Upper lobe of left lung (tissue), 6 donors: Measurements from ENCODE around the gene PRICKLE2. TPM values are rescaled to one million over a fixed set of nuclear protein-coding genes. Genes with fewer than 3 reads are reported as not detected.
A peak's percentile ranks its signal among the peaks of the same experiment; 100 is the strongest.

Source experiments
- ATAC-seq, 2 donors: fragments of 200-7000 bp; cut with Tn5 transposase; one replicate each; pipeline ENCODE4 v1.9.1; 2022; ENCODE audit warnings: mild to moderate bottlenecking in 2 of 2, moderate library complexity in 2 of 2; ENCODE audit not compliant: low FRiP score in 2 of 2
- DNase-seq, 2 donors: peaks; one replicate each; pipeline ENCODE4 v3.0.0-alpha.2; 2019 to 2020
- H3K27ac ChIP-seq, 4 donors: fragments of 200-600 bp; sonication (generic); one replicate each; pipeline ENCODE4 v1.5.1; 2016 to 2019
- H3K27me3 ChIP-seq, 4 donors: fragments of 200-600 bp; sonication (generic); one replicate each; pipeline ENCODE4 v1.5.1; 2017 to 2019
- H3K36me3 ChIP-seq, 4 donors: fragments of 200-600 bp; sonication (generic); one replicate each; pipeline ENCODE4 v1.5.1; 2016 to 2019
- H3K4me1 ChIP-seq, 4 donors: fragments of 200-600 bp; sonication (generic); one replicate each; pipeline ENCODE4 v1.5.1; 2018 to 2019
- H3K4me3 ChIP-seq, 4 donors: fragments of 200-600 bp; sonication (generic); one replicate each; pipeline ENCODE4 v1.5.1; 2017 to 2019; ENCODE audit warnings: mild to moderate bottlenecking in 2 of 4, moderate library complexity in 1 of 4
- H3K9me3 ChIP-seq, 4 donors: fragments of 200-600 bp; sonication (generic); one replicate each; pipeline ENCODE4 v1.5.1; 2018 to 2019
- EP300 ChIP-seq, 4 donors: sonication (generic); formaldehyde crosslinking; IDR thresholded peaks; one replicate each; pipeline ENCODE4 v1.5.1; 2017; ENCODE audit warnings: antibody characterized with exemption in 4 of 4, control low read depth in 2 of 4
- POLR2A ChIP-seq, 4 donors: fragments of 450-650 bp; IDR thresholded peaks; one replicate each; pipeline ENCODE4 v1.5.1; 2016 to 2017; ENCODE audit warnings: antibody characterized with exemption in 4 of 4, mild to moderate bottlenecking in 2 of 4
- POLR2AphosphoS5 ChIP-seq, 2 donors: sonication (generic); formaldehyde crosslinking; IDR thresholded peaks; one replicate each; pipeline ENCODE4 v1.5.1; 2017; ENCODE audit warnings: antibody characterized with exemption in 2 of 2
- WGBS, 2 donors: methylation state at CpG; one replicate each; pipeline ENCODE4 v1.1.5; 2017 to 2018; 5-methylcytosine and 5-hydroxymethylcytosine counted together
- total RNA-seq, 6 donors: library from RNA; depleted of rRNA in 4 of 6; stranded (reverse); fragments of >200 nt in 4 of 6; gene quantifications; one replicate each; pipeline versions ENCODE4 v1.1.0 to v1.2.1, GENCODE V29; 2016 to 2021
- TF ChIP-seq, protein P1 (sequence below), 6 experiments: fragments of 450-650 bp in 4 of 6; fragments of 200-600 bp in 2 of 6; sonication (generic) in 2 of 6; IDR thresholded peaks; one replicate each; pipeline ENCODE4 v1.5.1; 2016 to 2019; ENCODE audit warnings: antibody characterized with exemption in 6 of 6
- donor health status: DM: no; HTN: no; CAD: no; lungs with moderate emphysema.
- donor health status: DM: no; HTN: yes; CAD: no; lungs with severe emphysema.

Gene PRICKLE2
- total RNA-seq, 6 donors from 2014 or later = 28.3 to 68.9 (median 36.3) TPM

DNA sequence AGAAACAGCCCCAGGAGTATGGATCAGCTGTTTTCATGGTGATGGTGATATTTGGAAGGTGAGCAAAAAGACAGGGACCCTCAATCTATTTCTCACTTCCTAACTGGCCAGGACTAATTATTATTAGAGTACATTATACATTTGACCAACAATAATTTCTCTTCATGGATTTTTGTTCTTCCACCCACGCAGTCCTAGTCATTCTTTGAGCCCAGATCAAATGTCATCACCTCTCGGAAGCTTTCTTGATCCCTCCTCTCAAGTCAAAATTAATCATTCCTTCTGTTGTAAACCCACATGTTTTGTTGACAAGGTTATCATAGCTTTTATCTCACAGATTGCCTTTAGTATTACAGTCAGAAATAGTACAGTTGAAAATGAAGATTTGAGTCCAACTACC, 29.2 kb upstream of the PRICKLE2 start:
- no peak overlapping the region for H3K27ac ChIP-seq
- peaks cover 0 to 8% (median 4%) of the 10 kb centered on the region in 4 donors for H3K4me1 ChIP-seq
- H3K36me3 ChIP-seq = peaks cover 0 to 3% (median 1%) of the 10 kb centered on the region in 4 donors
- no peak for TF ChIP-seq POLR2A (IDR thresholded peaks at IDR 0.05)
- TF ChIP-seq, protein P1, sequence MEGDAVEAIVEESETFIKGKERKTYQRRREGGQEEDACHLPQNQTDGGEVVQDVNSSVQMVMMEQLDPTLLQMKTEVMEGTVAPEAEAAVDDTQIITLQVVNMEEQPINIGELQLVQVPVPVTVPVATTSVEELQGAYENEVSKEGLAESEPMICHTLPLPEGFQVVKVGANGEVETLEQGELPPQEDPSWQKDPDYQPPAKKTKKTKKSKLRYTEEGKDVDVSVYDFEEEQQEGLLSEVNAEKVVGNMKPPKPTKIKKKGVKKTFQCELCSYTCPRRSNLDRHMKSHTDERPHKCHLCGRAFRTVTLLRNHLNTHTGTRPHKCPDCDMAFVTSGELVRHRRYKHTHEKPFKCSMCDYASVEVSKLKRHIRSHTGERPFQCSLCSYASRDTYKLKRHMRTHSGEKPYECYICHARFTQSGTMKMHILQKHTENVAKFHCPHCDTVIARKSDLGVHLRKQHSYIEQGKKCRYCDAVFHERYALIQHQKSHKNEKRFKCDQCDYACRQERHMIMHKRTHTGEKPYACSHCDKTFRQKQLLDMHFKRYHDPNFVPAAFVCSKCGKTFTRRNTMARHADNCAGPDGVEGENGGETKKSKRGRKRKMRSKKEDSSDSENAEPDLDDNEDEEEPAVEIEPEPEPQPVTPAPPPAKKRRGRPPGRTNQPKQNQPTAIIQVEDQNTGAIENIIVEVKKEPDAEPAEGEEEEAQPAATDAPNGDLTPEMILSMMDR (IDR thresholded peaks at IDR 0.05) = no peak
- TF ChIP-seq EP300 (IDR thresholded peaks at IDR 0.05) = no peak
- no peak for TF ChIP-seq POLR2AphosphoS5 (IDR thresholded peaks at IDR 0.05)
- 67 to 82% methylated on average over 2 of the region's 2 CpGs for WGBS, 2 donors
- no peak overlapping the region for H3K4me3 ChIP-seq
- no peaks in the 10 kb centered on the region for H3K27me3 ChIP-seq
- ATAC-seq (no peak), DNase-seq (no peak)
- no peaks in the 10 kb centered on the region for H3K9me3 ChIP-seq

DNA sequence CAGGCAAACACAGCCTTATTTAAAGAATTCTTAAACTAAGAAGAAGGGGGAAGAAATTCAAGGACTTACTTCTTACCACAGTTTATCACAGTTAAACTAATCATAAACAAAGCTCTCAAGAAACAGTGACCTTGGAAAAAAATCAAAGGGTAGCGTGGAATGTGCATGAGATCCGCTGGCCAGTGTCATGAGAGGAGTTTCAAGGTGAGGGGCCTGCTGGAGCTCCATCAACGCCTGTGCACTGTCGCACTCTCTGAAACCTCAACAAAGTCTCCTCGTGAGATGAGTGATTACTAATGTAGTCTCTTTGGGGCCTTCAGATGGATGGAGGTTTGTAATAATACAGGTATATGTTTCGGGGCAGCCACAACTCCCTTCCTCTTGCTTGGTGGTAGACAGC, 28.4 kb upstream of the PRICKLE2 start:
- Histone ChIP-seq H3K9me3 (no peaks in the 10 kb centered on the region), H3K4me1 (peaks cover 0 to 7% (median 4%) of the 10 kb centered on the region in 4 donors), H3K27me3 (no peaks in the 10 kb centered on the region), H3K4me3 (no peak overlapping the region), H3K27ac (no peak overlapping the region), H3K36me3 (peaks cover 0 to 3% (median 1%) of the 10 kb centered on the region in 4 donors)
- ATAC-seq = no peak
- TF ChIP-seq POLR2A (IDR thresholded peaks at IDR 0.05) (no peak), EP300 (IDR thresholded peaks at IDR 0.05) (no peak)
- TF ChIP-seq, protein P1 (IDR thresholded peaks at IDR 0.05) = no peak
- DNase-seq = no peak
- WGBS, 2 donors = 89 to 91% methylated on average over 6 of the region's 6 CpGs

- WGBS, 2 donors = 91 to 96% methylated on average over 3 of the region's 3 CpGs
- DNase-seq (no peak), ATAC-seq (no peak)
- Histone ChIP-seq H3K4me3 (no peak overlapping the region), H3K27me3 (no peaks in the 10 kb centered on the region), H3K36me3 (peaks cover 0 to 3% (median 1%) of the 10 kb centered on the region in 4 donors), H3K9me3 (no peaks in the 10 kb centered on the region), H3K4me1 (peaks cover 0 to 10% (median 5%) of the 10 kb centered on the region in 4 donors), H3K27ac (peak overlapping the region in 1 of 4 donors; percentile 8)
- TF ChIP-seq, protein P1 (IDR thresholded peaks at IDR 0.05) = no peak
- TF ChIP-seq POLR2AphosphoS5 (IDR thresholded peaks at IDR 0.05) = no peak
- TF ChIP-seq EP300 (IDR thresholded peaks at IDR 0.05) = no peak
- no peak for TF ChIP-seq POLR2A (IDR thresholded peaks at IDR 0.05)
Measured at GRCh38 chr3:64251019-64251418, 25.8 kb upstream of the PRICKLE2 start.

DNA sequence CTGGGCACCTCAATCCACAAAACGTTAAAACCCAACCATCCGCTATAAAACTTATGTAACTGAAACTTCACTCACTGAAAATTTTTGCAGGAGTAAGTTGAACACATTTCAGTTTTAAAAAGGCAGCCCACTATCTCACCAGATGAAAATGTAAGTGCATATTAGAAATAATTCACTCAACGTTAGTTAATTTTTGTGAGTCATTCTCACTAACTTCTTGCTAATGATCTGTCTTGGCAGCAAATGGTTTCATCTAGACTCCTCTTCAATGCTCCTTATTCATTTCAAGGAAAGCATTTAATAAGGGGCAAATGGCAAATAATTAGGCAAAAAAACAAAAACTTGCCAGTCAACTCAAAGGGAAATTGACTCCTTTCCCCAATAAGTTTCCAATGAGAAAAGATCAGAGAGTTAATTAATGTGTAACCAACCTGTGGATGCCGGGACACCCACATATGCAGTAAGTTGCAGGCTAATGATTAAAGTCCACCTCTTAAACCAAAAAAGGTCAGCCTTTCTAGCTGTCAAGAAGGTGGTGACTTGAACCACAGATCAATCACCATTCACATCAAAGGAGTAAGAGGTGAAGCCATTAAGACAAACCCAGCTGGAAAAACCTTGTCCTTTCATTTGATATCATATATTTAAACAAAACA, 22.9 kb upstream of the PRICKLE2 start:
- Histone ChIP-seq H3K9me3 (no peaks in the 10 kb centered on the region), H3K36me3 (peaks cover 0 to 2% (median 0%) of the 10 kb centered on the region in 4 donors), H3K4me3 (no peak overlapping the region), H3K27ac (no peak overlapping the region), H3K27me3 (no peaks in the 10 kb centered on the region), H3K4me1 (peaks cover 0 to 4% (median 1%) of the 10 kb centered on the region in 4 donors)
- DNase-seq (no peak), ATAC-seq (no peak)
- 82 to 84% methylated on average over 4 of the region's 4 CpGs for WGBS, 2 donors
- TF ChIP-seq POLR2A (IDR thresholded peaks at IDR 0.05) = no peak
- no peak for TF ChIP-seq POLR2AphosphoS5 (IDR thresholded peaks at IDR 0.05)

GRCh38 chr3:64244011-64244942, 19.0 kb upstream of the PRICKLE2 start:
- WGBS, 2 donors = 75 to 76% methylated on average over 9 of the region's 9 CpGs
- no peak for TF ChIP-seq POLR2AphosphoS5 (IDR thresholded peaks at IDR 0.05)
- TF ChIP-seq, protein P1 (IDR thresholded peaks at IDR 0.05) = peak in 3 of 6 experiments; percentile 20 to 39 (median 30)
- Histone ChIP-seq H3K27me3 (no peaks in the 10 kb centered on the region), H3K4me3 (no peak overlapping the region), H3K4me1 (peaks cover 2 to 7% (median 5%) of the 10 kb centered on the region in 4 donors), H3K27ac (no peak overlapping the region), H3K9me3 (no peaks in the 10 kb centered on the region), H3K36me3 (no peaks in the 10 kb centered on the region)
- no peak for ATAC-seq
- no peak for DNase-seq
